HG03064 (cell line): ENCODE measurements around the gene CTU2.

Source experiments
- ATAC-seq: cut with Tn5 transposase; IDR thresholded peaks from one replicate; pipeline ENCODE4 v1.9.1; 2021; ENCODE audit warnings: low read depth; ENCODE audit not compliant: unreplicated experiment

CTU2 gene

GRCh38 chr16:88741368-88741767 is 35.1 kb downstream of the CTU2 start:
- ATAC-seq, result no peak

GRCh38 chr16:88742896-88743605 is 36.7 kb downstream of the CTU2 start:
- ATAC-seq, result no peak

- ATAC-seq, result no peak
Measured at GRCh38 chr16:88743693-88744576, 37.6 kb downstream of the CTU2 start.

GRCh38 chr16:88744577-88745521 is 38.5 kb downstream of the CTU2 start:
- ATAC-seq, result no peak

- no peak for ATAC-seq
Measured at GRCh38 chr16:88746506-88746905, 40.2 kb downstream of the CTU2 start.

GRCh38 chr16:88747588-88748301 is 41.4 kb downstream of the CTU2 start:
- no peak for ATAC-seq

GRCh38 chr16:88748364-88748763 is 42.1 kb downstream of the CTU2 start:
- ATAC-seq, result no peak

- ATAC-seq, result no peak
Measured at GRCh38 chr16:88749358-88749757, 43.1 kb downstream of the CTU2 start.

- ATAC-seq, result no peak
Measured at GRCh38 chr16:88750854-88751253, 44.6 kb downstream of the CTU2 start.

- no peak for ATAC-seq
Measured at GRCh38 chr16:88752386-88753002, 46.2 kb downstream of the CTU2 start.

GRCh38 chr16:88753191-88753590 is 46.9 kb downstream of the CTU2 start:
- ATAC-seq, result no peak

- no peak for ATAC-seq
Measured at GRCh38 chr16:88753602-88754001, 47.3 kb downstream of the CTU2 start.

GRCh38 chr16:88754109-88754911 is 48.0 kb downstream of the CTU2 start:
- no peak for ATAC-seq

GRCh38 chr16:88754912-88755744 is 48.8 kb downstream of the CTU2 start:
- ATAC-seq, result no peak

GRCh38 chr16:88755745-88756443 is 49.6 kb downstream of the CTU2 start:
- ATAC-seq, result no peak

GRCh38 chr16:88758227-88758943 is 52.1 kb downstream of the CTU2 start:
- ATAC-seq, result no peak

- no peak for ATAC-seq
Measured at GRCh38 chr16:88758944-88759244, 52.6 kb downstream of the CTU2 start.
